ENCODE results near the gene THRA. TPM values are rescaled to one million over a fixed set of nuclear protein-coding genes. Genes with fewer than 3 reads are reported as not detected.

THRA gene
- total and polyA plus RNA-seq, 2 donors (not counting 3 experiments of a cell fraction or from before 2014, with no cell fraction given): 17.4 to 29.6 TPM

DNA sequence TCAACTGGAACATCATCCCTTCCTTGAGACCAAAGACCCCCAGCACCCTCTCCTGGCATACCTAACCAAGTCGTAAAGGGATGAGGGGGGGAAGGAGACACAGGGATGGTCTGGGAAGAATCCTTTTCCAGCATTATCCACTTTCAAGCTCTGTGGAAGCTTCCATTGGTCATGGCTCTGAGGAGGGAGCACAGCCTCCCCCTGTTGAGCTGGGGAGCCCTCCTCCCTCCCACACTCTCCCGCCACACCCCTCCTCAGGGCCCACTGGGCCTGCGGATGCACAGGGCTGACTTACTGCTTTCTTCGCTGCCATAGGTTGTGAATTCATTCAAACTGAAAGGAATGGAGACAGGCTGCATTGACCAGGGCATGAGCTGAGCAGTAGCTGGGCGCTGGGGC, 35.2 kb upstream of the THRA start:
- Histone ChIP-seq H3K4me3 (replicated peaks in 1 of 3; ENCODE audit: insufficient read depth in 1 of 3, low read depth in 1 of 3, low read length in 3 of 3) (no peak overlapping the region), H4K20me1 (replicated peaks; ENCODE audit: control insufficient read depth, extremely low read depth, insufficient read depth, low read length) (no peaks in the 10 kb centered on the region), H2AFZ (ENCODE audit: low read depth, low read length) (no peak overlapping the region), H3K79me2 (ENCODE audit: control insufficient read depth, insufficient read depth, low read length) (no peaks in the 10 kb centered on the region), H3K4me1 (ENCODE audit: control insufficient read depth, extremely low read depth, insufficient read depth, low read length) (peaks cover 42% of the 10 kb centered on the region), H3K9ac (replicated peaks; ENCODE audit: extremely low read depth, insufficient read depth, low read length) (no peak overlapping the region), H3K9me1 (replicated peaks; ENCODE audit: control insufficient read depth, extremely low read depth, insufficient read depth, low read length) (no peaks in the 10 kb centered on the region), H3K9me3 (replicated peaks; ENCODE audit: control insufficient read depth, insufficient read depth, low read length) (no peaks in the 10 kb centered on the region), H3K36me3 (ENCODE audit: control insufficient read depth in 2 of 2, extremely low read depth in 1 of 2, insufficient read depth in 2 of 2, low read length in 2 of 2) (peaks cover 2 to 39% of the 10 kb centered on the region in 2 experiments), H3K27me3 (ENCODE audit: control insufficient read depth in 2 of 2, insufficient read depth in 2 of 2, low read length in 2 of 2) (no peaks in the 10 kb centered on the region), H3K27ac (ENCODE audit: insufficient read depth, low read depth, low read length) (no peak overlapping the region), H3K4me2 (ENCODE audit: insufficient read depth, low read length) (no peak overlapping the region)
- ChIA-PET CTCF (interaction anchor here (0.6 to 5.5 kb wide), 18 partner anchors 9 to 164 kb away, joined by 3 to 246 read pairs (median 4); partner anchors contain the start of genes CSF3 and PSMD3), POLR2A (interaction anchor here (1.1 kb wide), 1 partner anchor 13 kb away, joined by 6 read pairs; no protein-coding TSS in a partner anchor)
- dilution Hi-C loops (cut with MboI; ENCODE audit: extremely low pct_ligation_motif_present, low sequenced_read_pairs): no loop called here
- no peak for TF ChIP-seq POLR2AphosphoS5 (IDR thresholded peaks at IDR 0.05; ENCODE audit: insufficient read depth, low read depth, low read length)
- no peak for TF ChIP-seq POLR2A (IDR thresholded peaks at IDR 0.05; ENCODE audit: low read depth, low read length)
- TF ChIP-seq, protein P1, sequence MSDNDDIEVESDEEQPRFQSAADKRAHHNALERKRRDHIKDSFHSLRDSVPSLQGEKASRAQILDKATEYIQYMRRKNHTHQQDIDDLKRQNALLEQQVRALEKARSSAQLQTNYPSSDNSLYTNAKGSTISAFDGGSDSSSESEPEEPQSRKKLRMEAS (IDR thresholded peaks at IDR 0.05; ENCODE audit: insufficient read depth, insufficient read length): no peak
- no peak for TF ChIP-seq GATA2 (IDR thresholded peaks at IDR 0.05; ENCODE audit: insufficient read depth, insufficient read length, low read depth, low read length)
- TF ChIP-seq JUN (IDR thresholded peaks at IDR 0.05; ENCODE audit: borderline replicate concordance, insufficient read depth, insufficient read length, low read depth): no peak
- TF ChIP-seq FOS (IDR thresholded peaks at IDR 0.05; ENCODE audit: borderline replicate concordance, insufficient read depth, low read length): no peak
- TF ChIP-seq, protein P2, sequence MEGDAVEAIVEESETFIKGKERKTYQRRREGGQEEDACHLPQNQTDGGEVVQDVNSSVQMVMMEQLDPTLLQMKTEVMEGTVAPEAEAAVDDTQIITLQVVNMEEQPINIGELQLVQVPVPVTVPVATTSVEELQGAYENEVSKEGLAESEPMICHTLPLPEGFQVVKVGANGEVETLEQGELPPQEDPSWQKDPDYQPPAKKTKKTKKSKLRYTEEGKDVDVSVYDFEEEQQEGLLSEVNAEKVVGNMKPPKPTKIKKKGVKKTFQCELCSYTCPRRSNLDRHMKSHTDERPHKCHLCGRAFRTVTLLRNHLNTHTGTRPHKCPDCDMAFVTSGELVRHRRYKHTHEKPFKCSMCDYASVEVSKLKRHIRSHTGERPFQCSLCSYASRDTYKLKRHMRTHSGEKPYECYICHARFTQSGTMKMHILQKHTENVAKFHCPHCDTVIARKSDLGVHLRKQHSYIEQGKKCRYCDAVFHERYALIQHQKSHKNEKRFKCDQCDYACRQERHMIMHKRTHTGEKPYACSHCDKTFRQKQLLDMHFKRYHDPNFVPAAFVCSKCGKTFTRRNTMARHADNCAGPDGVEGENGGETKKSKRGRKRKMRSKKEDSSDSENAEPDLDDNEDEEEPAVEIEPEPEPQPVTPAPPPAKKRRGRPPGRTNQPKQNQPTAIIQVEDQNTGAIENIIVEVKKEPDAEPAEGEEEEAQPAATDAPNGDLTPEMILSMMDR (IDR thresholded peaks at IDR 0.05; ENCODE audit: extremely low read depth in 1 of 2, insufficient read depth in 1 of 2, low read depth in 1 of 2, low read length in 2 of 2): no peak
- TF ChIP-seq MYC (IDR thresholded peaks at IDR 0.05; ENCODE audit: low read depth, low read length): no peak
- TF ChIP-seq EZH2 (IDR thresholded peaks at IDR 0.05; ENCODE audit: borderline replicate concordance, low read depth, low read length, severe bottlenecking): no peak
- FAIRE-seq (no peak), DNase-seq (ENCODE audit: low read depth, low spot score) (no peak)
- no TSS peak for BruUV-seq (replicated peaks)
- intact Hi-C loops (cut with micrococcal nuclease): loop anchor here (1.0 to 2.0 kb wide), 4 partner anchors 14 to 68 kb away; partner anchors contain the start of gene PSMD3

Data from endothelial cell of umbilical vein (primary cell).